BLaER1 treated with 17β-estradiol and CSF1 and Interleukin-3, amounts not matched to agents 10 nM and 100 nM (cell line): Measurements from ENCODE around the gene SERINC5.

ENCODE experiments used
- H3K27ac ChIP-seq, 11 experiments: shearing (Covaris generic); formaldehyde crosslinking; 2 replicates each; pipeline ENCODE4 v1.8.1; 2022
- H3K27me3 ChIP-seq, 11 experiments: shearing (Covaris generic); formaldehyde crosslinking; 2 replicates each; pipeline ENCODE4 v1.8.1; 2022
- H3K36me3 ChIP-seq, 11 experiments: shearing (Covaris generic); formaldehyde crosslinking; 2 replicates each; pipeline ENCODE4 v1.8.1; 2022
- H3K4me1 ChIP-seq, 10 experiments: shearing (Covaris generic); formaldehyde crosslinking; 2 replicates each; pipeline ENCODE4 v1.8.1; 2022
- H3K4me2 ChIP-seq, 11 experiments: shearing (Covaris generic); formaldehyde crosslinking; 2 replicates each; pipeline ENCODE4 v1.8.1; 2022
- H3K4me3 ChIP-seq, 10 experiments: shearing (Covaris generic); formaldehyde crosslinking; 2 replicates each; pipeline ENCODE4 v1.8.1; 2022
- H3K9ac ChIP-seq, 11 experiments: shearing (Covaris generic); formaldehyde crosslinking; 2 replicates each; pipeline ENCODE4 v1.8.1; 2022
- H3K9me3 ChIP-seq, 11 experiments: shearing (Covaris generic); formaldehyde crosslinking; replicated peaks in 1 of 11; 2 replicates each; pipeline ENCODE4 v1.8.1; 2022
- H4K20me1 ChIP-seq, 11 experiments: shearing (Covaris generic); formaldehyde crosslinking; 2 replicates each; pipeline ENCODE4 v1.8.1; 2022
- Cebpa-rat ChIP-seq, 11 experiments: shearing (Covaris generic); IDR thresholded peaks; 2 replicates each; pipeline ENCODE4 v1.8.1; 2022

Gene SERINC5

DNA sequence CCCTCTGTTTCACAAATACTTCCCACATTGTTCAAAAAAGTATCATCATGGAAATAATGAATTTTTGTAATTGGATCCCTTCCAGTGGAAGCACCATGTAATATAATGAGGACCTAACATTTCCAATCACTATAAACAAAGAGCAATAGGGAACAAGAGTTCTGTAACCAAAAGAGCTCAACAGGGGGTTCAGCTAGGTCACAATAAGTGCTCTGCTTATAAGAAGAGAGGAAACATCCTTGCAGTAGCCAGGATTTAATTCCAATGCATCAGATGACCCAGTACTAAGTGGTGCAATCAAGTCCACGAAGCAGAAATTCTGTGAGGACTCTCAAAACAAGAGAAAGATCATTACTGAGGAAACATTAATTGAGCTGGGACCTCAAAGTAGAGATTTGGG, 5.9 kb downstream of the SERINC5 start:
- Histone ChIP-seq H3K4me3 (no peak overlapping the region), H3K27ac (peak overlapping the region in 2 of 11 experiments; percentile 17 to 32; a peak in 2 of 22 replicates), H3K4me1 (peaks cover 65 to 96% (median 75%) of the 10 kb centered on the region in 10 experiments), H3K4me2 (peak overlapping the region in 8 of 11 experiments; percentile 86 to 98 (median 95); a peak in 12 of 22 replicates), H3K9ac (no peak overlapping the region), H3K27me3 (no peaks in the 10 kb centered on the region), H3K9me3 (peaks cover 0 to 22% (median 14%) of the 10 kb centered on the region in 11 experiments; a peak in 19 of 22 replicates), H4K20me1 (peaks cover 56 to 88% (median 80%) of the 10 kb centered on the region in 11 experiments), H3K36me3 (peaks cover under 1 to 94% (median 82%) of the 10 kb centered on the region in 11 experiments; a peak in 20 of 22 replicates)
- no peak for TF ChIP-seq Cebpa-rat (IDR thresholded peaks at IDR 0.05)

DNA sequence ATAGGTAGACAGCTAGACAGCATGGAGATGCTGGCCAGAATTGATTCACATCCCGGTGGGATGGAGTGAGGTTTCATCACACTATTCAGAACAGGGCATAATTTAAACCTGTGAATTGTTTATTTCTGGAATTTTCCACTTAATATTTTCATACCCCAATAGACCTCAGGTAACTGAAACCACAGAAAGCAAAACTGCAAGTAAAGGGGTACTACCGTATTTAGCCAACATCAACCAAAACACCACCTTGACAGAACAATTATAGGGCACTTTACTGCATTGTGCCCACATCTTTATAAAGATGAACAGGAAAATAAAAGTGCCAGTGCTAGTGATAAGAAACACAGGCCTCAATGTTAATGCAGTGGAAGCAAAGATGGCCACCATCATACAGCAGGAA, 7.5 kb downstream of the SERINC5 start:
- peaks cover 55 to 97% (median 65%) of the 10 kb centered on the region in 10 experiments for H3K4me1 ChIP-seq
- H3K27me3 ChIP-seq: no peaks in the 10 kb centered on the region
- no peak for TF ChIP-seq Cebpa-rat (IDR thresholded peaks at IDR 0.05)
- H3K9ac ChIP-seq: peak overlapping the region in 2 of 11 experiments; percentile 81 to 88; a peak in 2 of 22 replicates
- peaks cover 15 to 100% (median 94%) of the 10 kb centered on the region in 11 experiments; a peak in 21 of 22 replicates for H3K36me3 ChIP-seq
- peak overlapping the region; percentile 31 to 93 (median 56); a peak in 21 of 22 replicates for H3K4me2 ChIP-seq
- H3K4me3 ChIP-seq: peak overlapping the region in 1 of 10 experiments; percentile 22; a peak in 1 of 20 replicates
- H3K9me3 ChIP-seq: peaks cover 8 to 37% (median 29%) of the 10 kb centered on the region in 11 experiments
- H3K27ac ChIP-seq: peak overlapping the region in 6 of 11 experiments; percentile 50 to 97 (median 82); a peak in 8 of 22 replicates
- H4K20me1 ChIP-seq: peaks cover 41 to 73% (median 65%) of the 10 kb centered on the region in 11 experiments

DNA sequence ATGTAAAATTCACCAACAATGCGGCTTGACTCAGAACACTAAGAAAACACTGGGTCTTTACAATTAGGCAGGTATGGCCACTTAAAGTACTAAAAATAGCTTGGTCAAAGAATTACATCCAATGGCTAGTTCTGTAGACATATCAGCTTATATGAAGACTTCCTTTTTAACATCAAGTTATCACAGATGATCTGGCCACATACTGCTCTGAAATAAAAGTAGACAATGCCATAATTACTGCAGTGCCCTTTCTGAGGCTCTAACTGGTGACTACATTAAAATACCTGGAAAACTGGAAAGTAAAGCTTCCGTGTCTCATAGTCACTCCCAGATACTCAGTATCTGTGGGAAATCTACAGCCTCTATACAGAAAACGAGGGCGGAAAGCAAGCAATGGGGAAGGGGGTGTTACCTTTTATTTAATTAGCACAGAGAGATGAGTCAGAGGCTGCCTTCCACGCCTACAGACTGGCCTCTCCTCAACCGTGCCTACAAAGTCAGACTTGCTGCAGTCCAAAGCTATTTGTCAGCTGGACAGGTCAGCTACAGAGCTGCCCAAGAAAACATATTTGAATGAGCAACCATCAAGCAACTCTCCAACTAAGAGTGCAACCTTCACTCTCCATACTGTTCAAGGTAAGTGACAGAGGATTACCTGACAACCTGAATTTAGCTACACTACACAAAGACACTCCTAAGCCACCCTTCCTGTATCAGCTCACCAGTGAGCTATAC, 8.7 kb downstream of the SERINC5 start:
- H3K27me3 ChIP-seq: no peaks in the 10 kb centered on the region; a peak in 1 of 22 replicates
- TF ChIP-seq Cebpa-rat (IDR thresholded peaks at IDR 0.05): no peak
- peaks cover 29 to 61% (median 53%) of the 10 kb centered on the region in 11 experiments; a peak in 21 of 22 replicates for H4K20me1 ChIP-seq
- peak overlapping the region in 3 of 10 experiments; percentile 17 to 32 (median 22); a peak in 4 of 20 replicates for H3K4me3 ChIP-seq
- H3K9me3 ChIP-seq: peaks cover 20 to 49% (median 41%) of the 10 kb centered on the region in 11 experiments
- H3K9ac ChIP-seq: peak overlapping the region in 6 of 11 experiments; percentile 12 to 88 (median 64); a peak in 10 of 22 replicates
- H3K4me2 ChIP-seq: peak overlapping the region; percentile 31 to 93 (median 56)
- peak overlapping the region; percentile 5 to 97 (median 52); a peak in 19 of 22 replicates for H3K27ac ChIP-seq
- H3K4me1 ChIP-seq: peaks cover 43 to 85% (median 53%) of the 10 kb centered on the region in 10 experiments
- H3K36me3 ChIP-seq: peaks cover 26 to 100% (median 95%) of the 10 kb centered on the region in 11 experiments

DNA sequence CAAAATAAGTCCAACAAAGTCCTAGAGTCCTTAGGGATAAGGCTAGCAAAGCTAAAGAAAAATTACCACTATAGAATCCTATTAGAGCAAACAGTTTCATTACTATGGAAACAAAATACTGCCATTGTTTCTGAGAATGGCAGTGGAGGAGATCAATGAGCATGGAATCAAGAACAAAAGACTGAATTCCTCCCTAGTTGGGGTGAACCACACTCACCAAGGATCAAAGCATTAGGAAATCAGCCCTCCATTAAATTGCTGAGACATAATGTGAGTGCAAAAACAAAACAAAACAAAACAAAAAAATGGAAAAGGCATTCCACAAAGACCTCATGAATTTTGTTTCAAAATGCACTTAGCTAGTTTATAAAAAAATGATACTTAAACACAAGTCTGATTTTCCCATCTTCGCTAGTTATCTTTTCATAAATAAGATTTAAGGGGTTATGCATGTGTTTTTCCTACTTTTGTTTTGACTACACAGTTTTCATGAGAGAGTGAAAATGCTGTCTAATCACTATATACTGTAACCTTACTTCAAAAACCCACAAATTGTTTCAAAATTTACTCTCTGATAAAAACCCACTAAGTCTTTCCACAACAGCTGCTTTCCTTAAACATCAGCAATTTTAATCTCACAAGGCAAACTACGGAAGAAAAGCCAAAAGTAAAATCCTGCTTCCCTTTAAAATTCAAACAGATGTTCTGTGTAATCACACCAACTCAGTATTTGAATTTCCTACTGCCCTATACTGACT, 9.7 kb downstream of the SERINC5 start:
- H3K9ac ChIP-seq: peak overlapping the region in 4 of 11 experiments; percentile 51 to 88 (median 80); a peak in 9 of 22 replicates
- H3K4me1 ChIP-seq: peaks cover 40 to 83% (median 50%) of the 10 kb centered on the region in 10 experiments
- H3K27ac ChIP-seq: peak overlapping the region; percentile 5 to 97 (median 52)

DNA sequence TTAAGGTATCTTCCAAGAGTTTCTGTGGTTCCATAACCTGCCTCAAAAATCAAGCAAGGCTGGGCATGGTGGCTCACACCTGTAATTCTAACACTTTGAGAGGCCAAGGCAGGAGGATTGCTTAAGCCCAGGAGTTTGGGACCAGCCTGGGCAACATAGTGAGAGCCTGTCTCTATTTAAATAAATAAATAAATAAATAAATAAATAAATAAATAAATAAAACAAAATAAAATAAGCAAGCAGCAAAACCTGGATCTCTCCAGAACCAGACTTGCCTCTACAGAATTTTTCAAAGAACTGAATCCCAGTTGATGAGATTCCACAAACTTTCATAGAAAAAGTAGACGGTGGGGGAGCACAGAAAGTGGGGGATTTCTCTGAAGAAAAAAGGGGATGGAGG, 12.3 kb downstream of the SERINC5 start:
- Histone ChIP-seq H3K27ac (0 out of 22 replicates have a peak overlapping the region, but pooled peaks of 1 of the 11 experiments have one; percentile 90), H3K4me3 (peak overlapping the region in 7 of 10 experiments; percentile 13 to 38 (median 30); a peak in 7 of 20 replicates), H3K4me2 (peak overlapping the region in 2 of 11 experiments; percentile 1 to 39; a peak in 1 of 22 replicates), H3K4me1 (peaks cover 53 to 83% (median 63%) of the 10 kb centered on the region in 10 experiments), H3K9me3 (peaks cover 29 to 55% (median 50%) of the 10 kb centered on the region in 11 experiments), H4K20me1 (peaks cover 26 to 62% (median 50%) of the 10 kb centered on the region in 11 experiments; a peak in 21 of 22 replicates), H3K27me3 (no peaks in the 10 kb centered on the region; a peak in 1 of 22 replicates), H3K9ac (no peak overlapping the region), H3K36me3 (peaks cover 37 to 84% (median 72%) of the 10 kb centered on the region in 11 experiments)
- TF ChIP-seq Cebpa-rat (IDR thresholded peaks at IDR 0.05): no peak

More for the DNA sequence above, 9.7 kb downstream of the SERINC5 start:
- peaks cover 29 to 57% (median 49%) of the 10 kb centered on the region in 11 experiments for H3K9me3 ChIP-seq
- H3K27me3 ChIP-seq: no peaks in the 10 kb centered on the region; a peak in 1 of 22 replicates
- peak overlapping the region in 2 of 10 experiments; percentile 17 to 32; a peak in 4 of 20 replicates for H3K4me3 ChIP-seq
- TF ChIP-seq Cebpa-rat (IDR thresholded peaks at IDR 0.05): no peak
- peaks cover 36 to 100% (median 95%) of the 10 kb centered on the region in 11 experiments for H3K36me3 ChIP-seq
- H3K4me2 ChIP-seq: peak overlapping the region in 10 of 11 experiments; percentile 31 to 93 (median 56); a peak in 20 of 22 replicates
- peaks cover 19 to 61% (median 46%) of the 10 kb centered on the region in 11 experiments; a peak in 20 of 22 replicates for H4K20me1 ChIP-seq

DNA sequence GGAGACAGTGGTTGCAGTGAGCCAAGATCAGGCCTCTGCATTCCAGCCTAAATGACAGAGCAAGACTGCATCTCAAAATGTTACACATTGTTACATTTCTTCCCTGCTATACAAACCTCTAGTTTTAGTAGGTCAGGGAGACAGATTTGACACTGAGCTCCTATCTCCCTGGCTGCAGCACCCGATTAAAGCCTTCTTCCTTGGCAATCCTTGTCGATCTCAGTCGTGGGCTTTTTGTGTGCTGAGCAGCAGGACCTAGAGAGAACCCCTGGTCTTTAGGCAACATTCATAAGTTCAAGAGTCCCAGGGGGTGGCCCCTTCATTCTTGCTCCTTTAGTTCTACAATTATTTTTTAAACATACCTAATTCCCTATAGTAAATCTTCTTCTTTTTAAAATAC, 13.0 kb downstream of the SERINC5 start:
- no peaks in the 10 kb centered on the region; a peak in 1 of 22 replicates for H3K27me3 ChIP-seq
- H3K4me1 ChIP-seq: peaks cover 53 to 83% (median 63%) of the 10 kb centered on the region in 10 experiments
- peaks cover 25 to 61% (median 50%) of the 10 kb centered on the region in 11 experiments; a peak in 21 of 22 replicates for H4K20me1 ChIP-seq
- H3K27ac ChIP-seq: no peak overlapping the region
- no peak overlapping the region for H3K4me2 ChIP-seq
- peaks cover 29 to 55% (median 49%) of the 10 kb centered on the region in 11 experiments for H3K9me3 ChIP-seq
- TF ChIP-seq Cebpa-rat (IDR thresholded peaks at IDR 0.05): no peak
- H3K9ac ChIP-seq: no peak overlapping the region
- H3K36me3 ChIP-seq: peaks cover 37 to 84% (median 67%) of the 10 kb centered on the region in 11 experiments
- H3K4me3 ChIP-seq: peak overlapping the region in 8 of 10 experiments; percentile 3 to 38 (median 24); a peak in 12 of 20 replicates

DNA sequence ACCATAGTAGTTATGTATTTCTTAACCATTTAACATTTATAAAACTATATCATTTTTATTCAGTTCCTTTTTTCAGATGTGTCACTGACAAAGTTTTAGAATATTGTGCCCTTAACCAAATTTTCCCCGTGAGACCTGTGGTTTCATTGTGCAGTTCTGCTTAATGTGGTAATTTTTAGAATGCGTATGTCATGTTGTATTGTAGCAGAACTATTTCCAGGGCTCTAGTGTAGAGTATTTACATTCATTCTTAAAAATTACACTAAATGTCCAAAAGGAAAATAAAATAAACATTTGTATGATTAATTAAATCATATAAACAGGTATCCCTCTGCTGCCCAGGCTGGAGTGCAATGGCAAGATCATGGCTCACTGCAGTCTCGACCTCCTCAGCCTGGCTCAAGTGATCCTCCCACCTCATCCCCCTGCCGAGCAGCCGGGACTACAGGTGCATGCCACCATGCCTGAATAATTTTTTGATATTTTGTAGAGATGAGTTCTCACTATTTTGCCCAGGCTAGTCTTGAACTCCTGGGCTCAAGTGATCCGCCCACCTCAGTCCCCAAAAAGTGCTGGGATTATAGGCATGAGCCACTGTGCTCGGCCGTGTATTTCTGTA, 15.4 kb downstream of the SERINC5 start:
- TF ChIP-seq Cebpa-rat (IDR thresholded peaks at IDR 0.05): no peak
- peak overlapping the region in 10 of 11 experiments; percentile 28 to 74 (median 54); a peak in 13 of 22 replicates for H3K9ac ChIP-seq
- peak overlapping the region in 8 of 10 experiments; percentile 13 to 46 (median 31); a peak in 9 of 20 replicates for H3K4me3 ChIP-seq
- peaks cover 29 to 55% (median 43%) of the 10 kb centered on the region in 11 experiments for H3K9me3 ChIP-seq
- H3K27ac ChIP-seq: peak overlapping the region; percentile 22 to 76 (median 69)
- H3K4me1 ChIP-seq: peaks cover 42 to 70% (median 56%) of the 10 kb centered on the region in 10 experiments
- H4K20me1 ChIP-seq: peaks cover 34 to 66% (median 54%) of the 10 kb centered on the region in 11 experiments
- no peaks in the 10 kb centered on the region; a peak in 1 of 22 replicates for H3K27me3 ChIP-seq
- H3K36me3 ChIP-seq: peaks cover 43 to 84% (median 75%) of the 10 kb centered on the region in 11 experiments
- H3K4me2 ChIP-seq: peak overlapping the region; percentile 79 to 93 (median 87)
